ENCODE measurements around the gene SLC9B2.
"Not testable (repeated sequence)": the region's sequence is repeated elsewhere in the genome, so short reads cannot be mapped to it uniquely, and the experiment has no call there.

SLC9B2 gene

GRCh38 chr4:103019308-103020124 lies 57.0 kb downstream of the SLC9B2 start, which contains the start of gene SLC9B1:
Gene SLC9B1 (minus strand): TSS chr4:103019705. CDS start chr4:102991711, 27,994 bp downstream.
- peak; percentile 85 for DNase-seq (ENCODE audit: low read depth)

- DNase-seq (ENCODE audit: low read depth): no peak
Observed at GRCh38 chr4:103018391-103019307, 57.9 kb downstream of the SLC9B2 start.

GRCh38 chr4:103012551-103012950 lies 64.0 kb downstream of the SLC9B2 start:
- DNase-seq (ENCODE audit: low read depth): no peak

- DNase-seq (ENCODE audit: low read depth): no peak
Observed at GRCh38 chr4:103012060-103012459, 64.5 kb downstream of the SLC9B2 start.

GRCh38 chr4:103011378-103012025 lies 65.1 kb downstream of the SLC9B2 start:
- DNase-seq (ENCODE audit: low read depth): no peak

- no peak for DNase-seq (ENCODE audit: low read depth)
Observed at GRCh38 chr4:103010804-103011203, 65.8 kb downstream of the SLC9B2 start.

GRCh38 chr4:103008875-103009729 lies 67.5 kb downstream of the SLC9B2 start:
- peak; percentile 31 for DNase-seq (ENCODE audit: low read depth)

GRCh38 chr4:103002551-103002950 lies 74.0 kb downstream of the SLC9B2 start:
- DNase-seq (ENCODE audit: low read depth): no peak

- DNase-seq (ENCODE audit: low read depth): no peak
Observed at GRCh38 chr4:102994803-102995202, 81.8 kb downstream of the SLC9B2 start.

- not testable (repeated sequence) for DNase-seq (ENCODE audit: low read depth)
Observed at GRCh38 chr4:102993985-102994384, 82.6 kb downstream of the SLC9B2 start.

- DNase-seq (ENCODE audit: low read depth): no peak
Observed at GRCh38 chr4:102988429-102989020, 88.0 kb downstream of the SLC9B2 start.

- DNase-seq (ENCODE audit: low read depth): no peak
Observed at GRCh38 chr4:102981005-102981404, 95.6 kb downstream of the SLC9B2 start.

Measured in HS-27A (cell line).